SJSA1 (cell line): Measurements from ENCODE around the gene AMDHD2. TPM values are rescaled to one million over a fixed set of nuclear protein-coding genes. Genes with fewer than 3 reads are reported as not detected.
A peak's percentile ranks its signal among the peaks of the same experiment; 100 is the strongest.

Experiments used
- DNase-seq, 2 experiments: peaks; one replicate each; pipeline ENCODE4 v3.0.0-alpha.2; 2015 to 2020; ENCODE audit warnings: low spot score in 2 of 2, low read depth in 1 of 2
- H3K27ac ChIP-seq: fragments of 250-450 bp; sonication (Bioruptor Pico); 2 replicates; pipeline ENCODE4 v1.5.1; 2020; ENCODE audit warnings: mild to moderate bottlenecking, moderate library complexity
- H3K27me3 ChIP-seq: fragments of 250-450 bp; sonication (Bioruptor Pico); replicated peaks from 2 replicates; pipeline ENCODE4 v1.5.1; 2020; ENCODE audit warnings: mild to moderate bottlenecking, moderate library complexity
- H3K36me3 ChIP-seq: fragments of 250-450 bp; sonication (Bioruptor Pico); 2 replicates; pipeline ENCODE4 v1.5.1; 2020; ENCODE audit warnings: mild to moderate bottlenecking
- H3K4me1 ChIP-seq: fragments of 250-450 bp; sonication (Bioruptor Pico); replicated peaks from 2 replicates; pipeline ENCODE4 v1.6.1; 2021; ENCODE audit warnings: mild to moderate bottlenecking
- H3K4me3 ChIP-seq: fragments of 250-450 bp; sonication (Bioruptor Pico); 2 replicates; pipeline ENCODE4 v1.5.1; 2020; ENCODE audit warnings: mild to moderate bottlenecking
- H3K9me3 ChIP-seq: fragments of 250-450 bp; sonication (Bioruptor Pico); replicated peaks from 2 replicates; pipeline ENCODE4 v1.5.1; 2020; ENCODE audit warnings: mild to moderate bottlenecking
- total RNA-seq: library from RNA; depleted of rRNA; stranded (reverse); fragments of >200 nt; shearing (Covaris generic); gene quantifications from 2 replicates; pipeline ENCODE4 v1.2.3, GENCODE V29; 2014

AMDHD2 gene
- total RNA-seq, 1 experiment from 2014 or later, result 12.6 TPM

GRCh38 chr16:2523801-2524231, 3.6 kb downstream of the AMDHD2 start:
- Histone ChIP-seq H3K9me3 (no peaks in the 10 kb centered on the region), H3K36me3 (peaks cover 75% of the 10 kb centered on the region), H3K27me3 (no peaks in the 10 kb centered on the region), H3K4me1 (peaks cover 19% of the 10 kb centered on the region), H3K27ac (no peak overlapping the region), H3K4me3 (no peak overlapping the region)
- DNase-seq, result no peak

GRCh38 chr16:2524339-2524938, 4.3 kb downstream of the AMDHD2 start:
- no peaks in the 10 kb centered on the region for H3K9me3 ChIP-seq

GRCh38 chr16:2526135-2526534, 6.0 kb downstream of the AMDHD2 start:
- H3K4me3 ChIP-seq, result no peak overlapping the region
- H3K27me3 ChIP-seq, result no peaks in the 10 kb centered on the region
- peaks cover 4% of the 10 kb centered on the region for H3K4me1 ChIP-seq
- H3K36me3 ChIP-seq, result peaks cover 82% of the 10 kb centered on the region
- no peaks in the 10 kb centered on the region for H3K9me3 ChIP-seq
- DNase-seq, result no peak
- H3K27ac ChIP-seq, result no peak overlapping the region

More at GRCh38 chr16:2524339-2524938, 4.3 kb downstream of the AMDHD2 start:
- no peak overlapping the region for H3K4me3 ChIP-seq
- H3K36me3 ChIP-seq, result peaks cover 75% of the 10 kb centered on the region
- no peak overlapping the region for H3K27ac ChIP-seq
- H3K4me1 ChIP-seq, result peaks cover 13% of the 10 kb centered on the region
- H3K27me3 ChIP-seq, result no peaks in the 10 kb centered on the region
- DNase-seq, result no peak

GRCh38 chr16:2527071-2527783, 7.1 kb downstream of the AMDHD2 start:
- Histone ChIP-seq H3K27ac (no peak overlapping the region), H3K27me3 (no peaks in the 10 kb centered on the region), H3K4me3 (no peak overlapping the region), H3K4me1 (peaks cover 9% of the 10 kb centered on the region), H3K9me3 (no peaks in the 10 kb centered on the region), H3K36me3 (peaks cover 79% of the 10 kb centered on the region)
- DNase-seq, result no peak

- H3K36me3 ChIP-seq, result peaks cover 75% of the 10 kb centered on the region
- DNase-seq, result no peak
- no peak overlapping the region for H3K27ac ChIP-seq
- no peaks in the 10 kb centered on the region for H3K27me3 ChIP-seq
- H3K9me3 ChIP-seq, result no peaks in the 10 kb centered on the region
- H3K4me3 ChIP-seq, result no peak overlapping the region
- H3K4me1 ChIP-seq, result peaks cover 14% of the 10 kb centered on the region
Measured at GRCh38 chr16:2527784-2528100, 7.6 kb downstream of the AMDHD2 start.

GRCh38 chr16:2528161-2529060, 8.2 kb downstream of the AMDHD2 start:
- Histone ChIP-seq H3K9me3 (no peaks in the 10 kb centered on the region), H3K4me3 (no peak overlapping the region)
- DNase-seq, result no peak

GRCh38 chr16:2529061-2529931, 9.1 kb downstream of the AMDHD2 start:
- Histone ChIP-seq H3K27me3 (no peaks in the 10 kb centered on the region), H3K27ac (no peak overlapping the region)
- DNase-seq, result no peak

More at GRCh38 chr16:2528161-2529060, 8.2 kb downstream of the AMDHD2 start:
- H3K4me1 ChIP-seq, result peaks cover 16% of the 10 kb centered on the region
- H3K27ac ChIP-seq, result no peak overlapping the region
- no peaks in the 10 kb centered on the region for H3K27me3 ChIP-seq
- peaks cover 73% of the 10 kb centered on the region for H3K36me3 ChIP-seq

GRCh38 chr16:2529961-2530628, 9.9 kb downstream of the AMDHD2 start:
- Histone ChIP-seq H3K36me3 (peaks cover 57% of the 10 kb centered on the region), H3K27ac (no peak overlapping the region), H3K27me3 (no peaks in the 10 kb centered on the region), H3K4me1 (peaks cover 19% of the 10 kb centered on the region), H3K4me3 (no peak overlapping the region), H3K9me3 (no peaks in the 10 kb centered on the region)
- DNase-seq, result no peak

More at GRCh38 chr16:2529061-2529931, 9.1 kb downstream of the AMDHD2 start:
- Histone ChIP-seq H3K36me3 (peaks cover 64% of the 10 kb centered on the region), H3K9me3 (no peaks in the 10 kb centered on the region), H3K4me3 (no peak overlapping the region), H3K4me1 (peaks cover 16% of the 10 kb centered on the region)

- DNase-seq, result no peak
- Histone ChIP-seq H3K27me3 (no peaks in the 10 kb centered on the region), H3K27ac (no peak overlapping the region), H3K9me3 (peaks cover under 1% of the 10 kb centered on the region), H3K36me3 (peaks cover 52% of the 10 kb centered on the region), H3K4me3 (no peak overlapping the region), H3K4me1 (peaks cover 25% of the 10 kb centered on the region)
Measured at GRCh38 chr16:2530629-2531318, 10.6 kb downstream of the AMDHD2 start.

GRCh38 chr16:2531371-2531695, 11.2 kb downstream of the AMDHD2 start, which contains the start of gene CEMP1:
TSS of gene CEMP1 (minus strand) at chr16:2531408. CDS start at chr16:2531073, 335 bp downstream.
- Histone ChIP-seq H3K4me1 (peaks cover 31% of the 10 kb centered on the region), H3K27ac (peak within 1 kb of the TSS; percentile 30), H3K9me3 (peaks cover 6% of the 10 kb centered on the region), H3K36me3 (peaks cover 47% of the 10 kb centered on the region), H3K27me3 (no peaks in the 10 kb centered on the region), H3K4me3 (peak within 1 kb of the TSS; percentile 34)
- DNase-seq, result no peak

- H3K4me1 ChIP-seq, result peaks cover 35% of the 10 kb centered on the region
- H3K9me3 ChIP-seq, result peaks cover 8% of the 10 kb centered on the region
- DNase-seq, result peak; percentile 92 to 98
- no peaks in the 10 kb centered on the region for H3K27me3 ChIP-seq
- peaks cover 41% of the 10 kb centered on the region for H3K36me3 ChIP-seq
- H3K27ac ChIP-seq, result peak overlapping the region; percentile 30
- H3K4me3 ChIP-seq, result peak overlapping the region; percentile 34
Measured at GRCh38 chr16:2531696-2532493, 11.7 kb downstream of the AMDHD2 start.
